GM21390 (cell line): ENCODE data around the gene HMGXB4.

Experiments used
- ATAC-seq: cut with Tn5 transposase; IDR thresholded peaks from one replicate; pipeline ENCODE4 v1.9.1; 2021; ENCODE audit not compliant: unreplicated experiment

HMGXB4 gene

GRCh38 chr22:35310556-35311550, 53.6 kb downstream of the HMGXB4 start:
- ATAC-seq = no peak

GRCh38 chr22:35311551-35311999, 54.3 kb downstream of the HMGXB4 start:
- no peak for ATAC-seq

- ATAC-seq = no peak
These were observed 55.1 kb downstream of the HMGXB4 start for GRCh38 chr22:35312198-35313059.

GRCh38 chr22:35313311-35314121, 56.2 kb downstream of the HMGXB4 start:
- ATAC-seq = no peak

GRCh38 chr22:35314161-35314942, 57.1 kb downstream of the HMGXB4 start:
- no peak for ATAC-seq

GRCh38 chr22:35315141-35315854, 58.0 kb downstream of the HMGXB4 start:
- no peak for ATAC-seq

- no peak for ATAC-seq
These were observed 58.8 kb downstream of the HMGXB4 start for GRCh38 chr22:35315855-35316745.

- no peak for ATAC-seq
These were observed 59.5 kb downstream of the HMGXB4 start for GRCh38 chr22:35316751-35317150.

GRCh38 chr22:35317680-35318290, 60.5 kb downstream of the HMGXB4 start:
- no peak for ATAC-seq

GRCh38 chr22:35318346-35319215, 61.3 kb downstream of the HMGXB4 start:
- no peak for ATAC-seq

GRCh38 chr22:35319244-35319985, 62.1 kb downstream of the HMGXB4 start:
- ATAC-seq = no peak

- no peak for ATAC-seq
These were observed 64.8 kb downstream of the HMGXB4 start for GRCh38 chr22:35322126-35322525.

GRCh38 chr22:35322893-35323292, 65.6 kb downstream of the HMGXB4 start:
- no peak for ATAC-seq

- no peak for ATAC-seq
These were observed 66.0 kb downstream of the HMGXB4 start for GRCh38 chr22:35323305-35323704.

- no peak for ATAC-seq
These were observed 66.8 kb downstream of the HMGXB4 start for GRCh38 chr22:35324067-35324466.

- no peak for ATAC-seq
These were observed 67.5 kb downstream of the HMGXB4 start for GRCh38 chr22:35324762-35325161.
